Stimulated activated CD8-positive, alpha-beta memory T cell treated with anti-CD3 and anti-CD28 coated beads, Interleukin-4, amount 100 ng/mL, for 48 hours (primary cell): ENCODE measurements around the gene ANXA11.
"Not testable (repeated sequence)": the region's sequence is repeated elsewhere in the genome, so short reads cannot be mapped to it uniquely, and the experiment has no call there.

Experiments
- DNase-seq: peaks from one replicate; pipeline ENCODE4 v3.0.0-alpha.2; 2020

ANXA11 gene

GRCh38 chr10:80205477-80206276 is at the start of gene ANXA11:
Gene ANXA11, minus strand, starts transcription at chr10:80205537. Its CDS starts 32,676 bp downstream, at chr10:80172861.
- peak; percentile 86 for DNase-seq

- not testable (repeated sequence) for DNase-seq
Measured at GRCh38 chr10:80254726-80255125, 49.4 kb upstream of the ANXA11 start.

GRCh38 chr10:80253963-80254271 is 48.6 kb upstream of the ANXA11 start:
- not testable (repeated sequence) for DNase-seq

- DNase-seq: no peak
Measured at GRCh38 chr10:80253266-80253962, 48.1 kb upstream of the ANXA11 start.

- no peak for DNase-seq
Measured at GRCh38 chr10:80252296-80252887, 47.1 kb upstream of the ANXA11 start.

- DNase-seq: not testable (repeated sequence)
Measured at GRCh38 chr10:80251703-80252280, 46.5 kb upstream of the ANXA11 start.

GRCh38 chr10:80250399-80250798 is 45.1 kb upstream of the ANXA11 start:
- not testable (repeated sequence) for DNase-seq

- DNase-seq: not testable (repeated sequence)
Measured at GRCh38 chr10:80249906-80250305, 44.6 kb upstream of the ANXA11 start.

- not testable (repeated sequence) for DNase-seq
Measured at GRCh38 chr10:80247611-80248010, 42.3 kb upstream of the ANXA11 start.

GRCh38 chr10:80244371-80244770 is 39.0 kb upstream of the ANXA11 start:
- not testable (repeated sequence) for DNase-seq

- not testable (repeated sequence) for DNase-seq
Measured at GRCh38 chr10:80242341-80242740, 37.0 kb upstream of the ANXA11 start.

GRCh38 chr10:80236457-80236856 is 31.1 kb upstream of the ANXA11 start:
- not testable (repeated sequence) for DNase-seq

GRCh38 chr10:80234331-80235235 is 29.2 kb upstream of the ANXA11 start:
- DNase-seq: not testable (repeated sequence)

- not testable (repeated sequence) for DNase-seq
Measured at GRCh38 chr10:80233871-80234270, 28.5 kb upstream of the ANXA11 start.

GRCh38 chr10:80226723-80227122 is 21.4 kb upstream of the ANXA11 start:
- DNase-seq: not testable (repeated sequence)

GRCh38 chr10:80223031-80223419 is 17.7 kb upstream of the ANXA11 start:
- not testable (repeated sequence) for DNase-seq

GRCh38 chr10:80218878-80219277 is 13.5 kb upstream of the ANXA11 start:
- not testable (repeated sequence) for DNase-seq

- not testable (repeated sequence) for DNase-seq
Measured at GRCh38 chr10:80214368-80214982, 9.1 kb upstream of the ANXA11 start.

- DNase-seq: not testable (repeated sequence)
Measured at GRCh38 chr10:80212535-80213115, 7.3 kb upstream of the ANXA11 start.

- no peak for DNase-seq
Measured at GRCh38 chr10:80211786-80212185, 6.4 kb upstream of the ANXA11 start.

GRCh38 chr10:80210259-80210658 is 4.9 kb upstream of the ANXA11 start:
- no peak for DNase-seq
